HCT116 (cell line): ENCODE results near the gene IRS1. TPM values are rescaled to one million over a fixed set of nuclear protein-coding genes. Genes with fewer than 3 reads are reported as not detected.

Experiments used
- ATAC-seq: fragments of 200-7000 bp; cut with Tn5 transposase; 2 replicates; pipeline ENCODE4 v1.9.1; 2020; ENCODE audit warnings: mild to moderate bottlenecking, moderate library complexity
- BruUV-seq: library from RNA; stranded (reverse); fragments of 400-500 nt; replicated peaks from 2 replicates; lab custom pipeline; 2021; lab: Mats Ljungman, UMichigan
- CTCF ChIA-PET: fragments of 300-600 bp; sonication (Branson Sonifier 250); formaldehyde crosslinking; loops from one replicate; lab custom pipeline; 2021; ENCODE audit warnings: antibody characterized with exemption; lab: Charles Lee
- POLR2A ChIA-PET: fragments of 300-600, 350-600 bp; sonication (Branson Sonifier 250); formaldehyde crosslinking; loops from one replicate; lab custom pipeline; 2021; ENCODE audit warnings: antibody characterized with exemption; lab: Charles Lee
- RAD21 ChIA-PET, 2 experiments: fragments of 300-600 bp; sonication (Branson Sonifier 250); formaldehyde crosslinking; loops; one replicate each; lab custom pipeline; 2023; ENCODE audit warnings: low total read pairs in 2 of 2; ENCODE audit not compliant: uncharacterized antibody in 2 of 2, unreplicated experiment in 2 of 2, low non-redundant PET in 1 of 2; lab: Charles Lee
- DNase-seq: peaks from one replicate; pipeline ENCODE4 v3.0.0-alpha.2; 2010; ENCODE audit warnings: low read depth, low spot score
- H2AFZ ChIP-seq: fragments of 200-600 bp; shearing (Covaris generic), sonication (generic); 2 replicates; pipeline ENCODE4 v1.6.1; 2017; ENCODE audit warnings: low read depth, mixed run types, mixed read lengths, antibody characterized with exemption, low read length; ENCODE audit not compliant: poor library complexity, severe bottlenecking
- H3K27ac ChIP-seq: 2 replicates; pipeline ENCODE4 v1.5.1; 2012; ENCODE audit warnings: low read depth, low read length
- H3K27me3 ChIP-seq: fragments of 200-600 bp; sonication (generic); 2 replicates; pipeline ENCODE4 v1.6.1; 2016; ENCODE audit warnings: mixed run types, low read length, mixed read lengths; ENCODE audit not compliant: insufficient read depth
- H3K36me3 ChIP-seq, 2 experiments: fragments of 200-500 bp in 1 of 2; fragments of 200-600 bp in 1 of 2; sonication (Bioruptor generic) in 1 of 2; sonication (generic) in 1 of 2; 2 replicates each; pipeline versions ENCODE4 v1.5.1 to v1.6.1; 2014 to 2016; ENCODE audit warnings: low read length in 2 of 2, inconsistent platforms in 1 of 2, mixed read lengths in 1 of 2, mixed run types in 1 of 2; ENCODE audit not compliant: insufficient read depth in 2 of 2, control insufficient read depth in 1 of 2
- H3K4me1 ChIP-seq, 2 experiments: fragments of 200-600 bp in 1 of 2; sonication (generic) in 1 of 2; 2 replicates each; pipeline versions ENCODE4 v1.5.1 to v1.6.1; 2012 to 2017; ENCODE audit warnings: low read length in 2 of 2, inconsistent platforms in 1 of 2, mild to moderate bottlenecking in 1 of 2, mixed read lengths in 1 of 2, mixed run types in 1 of 2, moderate library complexity in 1 of 2; ENCODE audit not compliant: insufficient read depth in 2 of 2, control insufficient read depth in 1 of 2
- H3K4me2 ChIP-seq: fragments of 200-600 bp; sonication (generic); 2 replicates; pipeline ENCODE4 v1.6.1; 2017; ENCODE audit warnings: mixed run types, low read length, mixed read lengths
- H3K4me3 ChIP-seq, 2 experiments: fragments of 200-600 bp in 1 of 2; sonication (generic) in 1 of 2; replicated peaks in 1 of 2; 2 replicates each; pipeline ENCODE4 v1.5.1; 2011 to 2016; ENCODE audit warnings: low read length in 2 of 2, control low read depth in 1 of 2, low read depth in 1 of 2, mild to moderate bottlenecking in 1 of 2, mixed read lengths in 1 of 2, mixed run types in 1 of 2
- H3K79me2 ChIP-seq: fragments of 200-600 bp; sonication (generic); 2 replicates; pipeline ENCODE4 v1.6.1; 2017; ENCODE audit warnings: mild to moderate bottlenecking, mixed run types, low read length, moderate library complexity, mixed read lengths; ENCODE audit not compliant: insufficient read depth
- H3K9ac ChIP-seq: fragments of 200-600 bp; sonication (generic); 2 replicates; pipeline ENCODE4 v1.6.1; 2016; ENCODE audit warnings: low read length, mixed read lengths
- H3K9me2 ChIP-seq: fragments of 200-600 bp; sonication (generic), shearing (Covaris generic); 2 replicates; pipeline ENCODE4 v1.6.1; 2017; ENCODE audit warnings: mixed run types, mild to moderate bottlenecking, moderate library complexity; ENCODE audit not compliant: insufficient read depth
- H3K9me3 ChIP-seq, 2 experiments: fragments of 200-500 bp in 1 of 2; fragments of 200-600 bp in 1 of 2; sonication (Bioruptor generic) in 1 of 2; sonication (generic) in 1 of 2; 2 replicates each; pipeline ENCODE4 v1.6.1; 2014 to 2017; ENCODE audit warnings: low read length in 2 of 2, mixed read lengths in 2 of 2, inconsistent platforms in 1 of 2, low read depth in 1 of 2, mild to moderate bottlenecking in 1 of 2, mixed run types in 1 of 2, moderate library complexity in 1 of 2; ENCODE audit not compliant: control insufficient read depth in 1 of 2, insufficient read depth in 1 of 2
- H4K20me1 ChIP-seq: fragments of 200-600 bp; sonication (generic), shearing (Covaris generic); 2 replicates; pipeline ENCODE4 v1.6.1; 2017; ENCODE audit warnings: mixed run types, mild to moderate bottlenecking, moderate library complexity; ENCODE audit not compliant: insufficient read depth
- ATF3 ChIP-seq: IDR thresholded peaks from 2 replicates; pipeline ENCODE4 v1.6.1; 2012
- CBX3 ChIP-seq: IDR thresholded peaks from 2 replicates; pipeline ENCODE4 v1.6.1; 2012; ENCODE audit warnings: low read depth
- EGR1 ChIP-seq: IDR thresholded peaks from 2 replicates; pipeline ENCODE4 v1.6.1; 2012; ENCODE audit warnings: low read depth
- ELF1 ChIP-seq: IDR thresholded peaks from 2 replicates; pipeline ENCODE4 v1.6.1; 2012; ENCODE audit warnings: low read depth, borderline replicate concordance
- EZH2 ChIP-seq: fragments of 200-600 bp; sonication (generic); IDR thresholded peaks from 2 replicates; pipeline ENCODE4 v1.6.1; 2017; ENCODE audit warnings: antibody characterized with exemption, mixed run types
- POLR2A ChIP-seq: IDR thresholded peaks from 2 replicates; pipeline ENCODE4 v1.7.0; 2011; ENCODE audit warnings: borderline replicate concordance; ENCODE audit not compliant: insufficient read depth, insufficient read length; ENCODE audit errors: extremely low read depth
- POLR2AphosphoS5 ChIP-seq: IDR thresholded peaks from 2 replicates; pipeline ENCODE4 v1.6.1; 2011; ENCODE audit warnings: mild to moderate bottlenecking, low read depth, low read length, moderate library complexity
- intact Hi-C: fragments of 100-400 bp; cut with micrococcal nuclease; formaldehyde crosslinking; loops from 2 replicates; pipeline ENCODE4 v1.10.0; 2022
- total RNA-seq: library from RNA; stranded (reverse); gene quantifications from one replicate; pipeline ENCODE4 v1.2.1, GENCODE V29; 2021; ENCODE audit not compliant: unreplicated experiment
- TF ChIP-seq, protein P1 (sequence below): IDR thresholded peaks from 2 replicates; pipeline ENCODE4 v1.6.1; 2011; ENCODE audit warnings: mild to moderate bottlenecking, low read length, moderate library complexity; ENCODE audit not compliant: insufficient replicate concordance; ENCODE audit errors: extremely low read depth
- TF ChIP-seq, protein P2 (sequence below): IDR thresholded peaks from 2 replicates; pipeline ENCODE4 v1.6.1; 2012

IRS1 gene
- total RNA-seq, 1 experiment from 2014 or later: 88.8 TPM

DNA sequence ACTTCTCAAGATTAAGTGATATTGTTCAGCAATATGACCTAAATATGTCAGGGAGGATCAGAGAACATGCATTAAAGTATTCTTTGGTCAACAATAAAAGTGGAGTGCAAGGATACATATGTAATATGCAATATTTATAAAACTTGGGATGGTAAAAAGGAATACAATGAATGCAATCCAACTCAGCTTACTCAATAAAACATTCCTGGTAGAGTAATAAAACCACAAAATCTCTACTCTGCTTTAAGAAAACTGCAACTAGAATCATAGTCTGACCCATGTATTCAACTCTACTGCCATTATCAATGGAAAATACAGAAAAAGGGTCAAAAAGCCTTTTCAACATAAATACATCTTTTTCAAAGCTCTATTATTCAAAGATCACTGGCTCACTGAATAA is 11.6 kb downstream of the IRS1 start (continued):
- TF ChIP-seq EGR1 (no peak), POLR2AphosphoS5 (no peak)
- TF ChIP-seq, protein P1, sequence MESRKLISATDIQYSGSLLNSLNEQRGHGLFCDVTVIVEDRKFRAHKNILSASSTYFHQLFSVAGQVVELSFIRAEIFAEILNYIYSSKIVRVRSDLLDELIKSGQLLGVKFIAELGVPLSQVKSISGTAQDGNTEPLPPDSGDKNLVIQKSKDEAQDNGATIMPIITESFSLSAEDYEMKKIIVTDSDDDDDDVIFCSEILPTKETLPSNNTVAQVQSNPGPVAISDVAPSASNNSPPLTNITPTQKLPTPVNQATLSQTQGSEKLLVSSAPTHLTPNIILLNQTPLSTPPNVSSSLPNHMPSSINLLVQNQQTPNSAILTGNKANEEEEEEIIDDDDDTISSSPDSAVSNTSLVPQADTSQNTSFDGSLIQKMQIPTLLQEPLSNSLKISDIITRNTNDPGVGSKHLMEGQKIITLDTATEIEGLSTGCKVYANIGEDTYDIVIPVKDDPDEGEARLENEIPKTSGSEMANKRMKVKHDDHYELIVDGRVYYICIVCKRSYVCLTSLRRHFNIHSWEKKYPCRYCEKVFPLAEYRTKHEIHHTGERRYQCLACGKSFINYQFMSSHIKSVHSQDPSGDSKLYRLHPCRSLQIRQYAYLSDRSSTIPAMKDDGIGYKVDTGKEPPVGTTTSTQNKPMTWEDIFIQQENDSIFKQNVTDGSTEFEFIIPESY: no peak

DNA sequence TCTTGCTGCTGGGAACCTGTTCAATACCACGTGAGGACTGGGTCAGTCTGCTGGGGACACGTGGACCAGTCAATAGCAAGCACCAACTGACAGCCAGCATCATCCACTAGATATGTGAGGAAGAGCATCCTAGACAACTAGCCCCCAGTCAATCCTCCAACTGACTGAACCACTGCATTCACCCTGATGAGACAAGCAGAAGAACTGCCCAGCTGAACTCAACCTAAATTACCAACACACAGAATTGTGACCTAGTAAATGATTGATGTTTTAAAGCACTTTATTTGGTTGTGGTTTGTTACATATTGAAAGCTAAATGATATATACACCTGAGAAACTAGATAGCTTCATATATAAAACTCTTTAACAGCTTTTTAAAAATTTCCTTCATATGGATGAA is 15.7 kb downstream of the IRS1 start:
- no peak for TF ChIP-seq ELF1
- TF ChIP-seq, protein P1: no peak
- no peak for TF ChIP-seq ATF3
- TF ChIP-seq EZH2: no peak
- TF ChIP-seq CBX3: no peak
- no peak for TF ChIP-seq POLR2A
- TF ChIP-seq, protein P2, sequence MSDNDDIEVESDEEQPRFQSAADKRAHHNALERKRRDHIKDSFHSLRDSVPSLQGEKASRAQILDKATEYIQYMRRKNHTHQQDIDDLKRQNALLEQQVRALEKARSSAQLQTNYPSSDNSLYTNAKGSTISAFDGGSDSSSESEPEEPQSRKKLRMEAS: no peak
- Histone ChIP-seq H3K9me3 (no peaks in the 10 kb centered on the region), H3K4me2 (no peak overlapping the region), H3K9ac (no peak overlapping the region), H3K4me3 (no peak overlapping the region), H3K9me2 (no peaks in the 10 kb centered on the region), H3K27ac (peak overlapping the region; percentile 61; the same call in 1 of the 2 replicates), H3K79me2 (peaks cover 94% of the 10 kb centered on the region), H3K36me3 (peaks cover 10 to 34% of the 10 kb centered on the region in 2 experiments), H3K4me1 (peaks cover 32 to 38% of the 10 kb centered on the region in 2 experiments; a peak in 3 of 4 replicates), H2AFZ (no peak overlapping the region), H3K27me3 (no peaks in the 10 kb centered on the region), H4K20me1 (no peaks in the 10 kb centered on the region)
- ChIA-PET CTCF (no interaction called here), RAD21 (no interaction called here), POLR2A (interaction anchor here (1.0 kb wide), 1 partner anchor 23 kb away, joined by 3 read pairs; no protein-coding TSS in a partner anchor)
- DNase-seq: no peak
- intact Hi-C loops: no loop called here
- no TSS peak for BruUV-seq
- ATAC-seq: no peak
